Activated CD8-positive, alpha-beta memory T cell treated with anti-CD3 and anti-CD28 coated beads, Interleukin-2, amount 50 U/mL, for 24 hours (primary cell): Measurements from ENCODE around the gene PRCD.

Source experiments
- DNase-seq: peaks from one replicate; pipeline ENCODE4 v3.0.0-alpha.2; 2020; ENCODE audit errors: extremely low read depth

The PRCD gene

DNA sequence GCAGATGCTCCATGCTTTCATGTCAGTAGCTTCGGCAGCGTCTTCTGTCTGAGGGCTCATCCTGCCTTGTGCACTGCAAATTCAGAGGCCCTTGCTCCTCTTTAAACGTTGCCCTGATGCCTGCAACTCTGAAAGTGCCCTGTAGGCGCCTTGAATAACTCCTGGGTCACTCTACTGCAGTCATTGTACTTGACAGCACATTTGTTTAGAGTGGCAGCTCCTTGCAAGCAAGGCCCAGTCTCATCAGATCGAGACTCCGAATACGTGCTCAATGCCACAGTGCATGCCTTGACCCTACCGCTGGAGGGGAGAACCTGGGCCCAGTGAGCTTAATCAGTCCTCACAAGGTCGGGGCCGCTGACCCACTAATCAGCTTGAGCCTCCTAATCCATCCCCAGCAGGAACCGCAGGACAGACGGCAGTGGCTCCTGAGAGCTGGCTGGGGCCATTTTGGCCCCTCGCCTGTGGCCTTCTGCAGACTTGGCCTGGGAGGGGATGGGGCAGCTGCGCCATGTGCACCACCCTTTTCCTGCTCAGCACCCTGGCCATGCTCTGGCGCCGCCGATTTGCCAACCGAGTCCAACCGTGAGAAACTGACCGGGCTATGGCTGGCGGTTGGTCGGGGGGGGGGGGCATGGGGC, at the start of gene PRCD:
Gene PRCD, plus strand, starts transcription at position 414 of the 641 bp plus-strand sequence. Its CDS starts 98 bp downstream, at position 512.
- no peak for DNase-seq

GRCh38 chr17:76490112-76490710, 49.6 kb upstream of the PRCD start:
- no peak for DNase-seq

- no peak for DNase-seq
Observed at GRCh38 chr17:76491271-76492122, 48.3 kb upstream of the PRCD start.

- DNase-seq, result no peak
Observed at GRCh38 chr17:76492123-76492988, 47.5 kb upstream of the PRCD start.

GRCh38 chr17:76492989-76493501, 46.8 kb upstream of the PRCD start:
- no peak for DNase-seq

GRCh38 chr17:76493505-76494167, 46.2 kb upstream of the PRCD start:
- no peak for DNase-seq

DNA sequence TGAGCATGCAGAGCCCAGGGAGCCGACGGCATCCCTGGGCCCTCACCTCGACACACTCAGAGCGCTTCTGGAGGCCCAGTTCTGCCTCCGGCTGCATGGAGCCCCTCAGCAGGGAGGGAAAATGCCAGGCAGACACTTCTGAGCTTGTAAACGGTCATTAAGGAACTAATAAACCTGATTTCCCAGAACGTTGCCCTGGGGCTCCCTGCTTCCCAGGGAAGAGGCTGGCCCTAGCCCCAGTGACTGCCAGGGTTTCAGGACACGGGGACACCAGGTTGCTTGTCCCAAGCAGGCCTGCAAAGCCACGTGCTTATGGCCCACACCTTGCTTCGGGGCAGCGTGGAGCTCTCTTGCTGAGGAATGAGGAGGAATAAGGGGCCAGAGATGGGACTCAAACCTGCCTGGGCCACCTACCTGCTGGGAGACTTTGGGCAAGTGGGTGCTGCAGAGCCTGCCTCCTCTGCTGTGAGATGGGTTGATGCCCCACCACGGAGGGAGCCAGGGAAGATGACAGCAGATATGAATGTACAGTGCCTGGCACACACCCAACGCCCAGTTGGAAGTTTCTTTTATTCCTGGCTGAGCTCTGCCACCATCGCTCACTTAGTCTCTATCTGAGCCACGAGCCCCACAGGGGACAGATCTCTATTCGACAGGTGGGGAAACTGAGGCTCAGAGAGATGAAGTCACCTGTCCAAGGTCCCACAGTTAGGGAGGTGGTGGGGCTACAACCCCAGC, 44.0 kb upstream of the PRCD start:
- no peak for DNase-seq

DNA sequence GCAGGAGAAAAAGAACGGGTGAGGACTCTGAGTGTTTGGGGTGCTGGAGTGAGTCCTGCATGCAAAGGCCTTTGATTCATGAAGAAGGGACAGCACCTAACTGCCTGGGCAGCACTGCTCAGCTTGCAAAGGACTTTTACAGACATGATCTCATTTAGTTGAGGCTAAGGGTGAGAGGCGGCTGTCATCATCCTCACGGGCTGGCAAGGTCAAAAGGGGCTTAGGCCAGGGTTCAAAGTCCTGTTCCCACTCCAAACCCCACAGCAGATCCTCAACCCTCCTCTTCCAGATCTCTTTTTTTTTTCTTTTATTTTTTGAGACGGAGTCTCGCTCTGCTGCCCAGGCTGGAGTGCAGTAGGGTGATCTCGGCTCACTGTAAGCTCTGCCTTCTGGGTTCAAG, 43.4 kb upstream of the PRCD start:
- DNase-seq, result no peak

DNA sequence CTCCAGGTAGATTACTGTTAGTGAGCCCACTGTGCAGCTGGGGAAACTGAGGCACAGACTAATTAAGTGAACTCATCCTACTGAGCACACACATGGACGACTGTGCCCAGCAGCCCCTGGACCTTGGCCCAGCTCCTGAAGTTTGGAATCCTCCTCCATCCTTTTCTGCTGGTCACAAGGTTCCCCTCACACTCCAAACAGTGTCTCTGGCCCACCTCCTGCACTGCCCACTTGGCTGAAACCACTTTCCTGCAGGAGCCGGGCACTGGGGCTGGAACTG, 42.2 kb upstream of the PRCD start:
- no peak for DNase-seq

DNA sequence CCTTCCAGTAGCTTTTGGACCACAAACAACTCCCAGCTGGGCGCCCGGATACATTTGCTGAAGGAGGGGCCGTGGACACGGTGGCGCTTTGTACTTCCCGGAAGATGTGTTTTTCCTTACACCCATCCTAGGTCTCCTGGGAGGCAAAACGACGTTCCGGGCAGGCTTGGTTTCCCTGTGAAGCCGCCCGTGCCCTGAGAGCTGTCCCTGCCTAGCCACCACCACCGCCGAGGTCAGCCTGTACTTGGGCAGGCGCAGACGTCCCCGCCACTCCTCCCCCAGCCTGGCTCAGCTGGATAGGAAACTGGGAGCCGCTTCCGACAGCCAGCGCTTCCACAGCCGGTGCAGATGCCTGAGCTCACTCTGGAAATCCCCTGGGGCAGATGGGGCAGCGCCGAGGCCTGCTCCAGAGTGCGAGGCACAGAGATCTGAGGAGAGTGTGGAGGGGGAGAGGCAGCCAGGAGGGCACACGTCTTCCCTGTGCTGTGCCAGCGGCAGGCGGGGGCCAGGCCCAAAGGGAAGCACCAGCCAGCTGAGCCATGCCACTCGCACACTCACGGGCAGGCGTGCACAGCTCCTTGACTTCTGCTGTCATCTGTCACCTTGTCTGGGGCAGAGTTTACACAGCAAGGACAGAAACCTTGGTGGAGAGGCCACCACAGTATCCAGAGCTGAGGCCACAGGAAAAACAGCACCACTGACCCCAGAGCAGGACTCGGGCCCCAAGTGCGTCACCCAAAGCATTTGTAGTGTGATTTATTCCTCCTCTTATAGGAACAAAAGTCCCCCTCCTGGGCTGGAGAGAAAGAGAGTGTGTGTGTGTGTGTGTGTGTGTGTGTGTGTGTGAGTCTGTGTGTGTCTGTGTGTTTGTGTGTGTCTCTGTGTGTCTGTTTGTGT, 41.6 kb upstream of the PRCD start:
- no peak for DNase-seq

DNA sequence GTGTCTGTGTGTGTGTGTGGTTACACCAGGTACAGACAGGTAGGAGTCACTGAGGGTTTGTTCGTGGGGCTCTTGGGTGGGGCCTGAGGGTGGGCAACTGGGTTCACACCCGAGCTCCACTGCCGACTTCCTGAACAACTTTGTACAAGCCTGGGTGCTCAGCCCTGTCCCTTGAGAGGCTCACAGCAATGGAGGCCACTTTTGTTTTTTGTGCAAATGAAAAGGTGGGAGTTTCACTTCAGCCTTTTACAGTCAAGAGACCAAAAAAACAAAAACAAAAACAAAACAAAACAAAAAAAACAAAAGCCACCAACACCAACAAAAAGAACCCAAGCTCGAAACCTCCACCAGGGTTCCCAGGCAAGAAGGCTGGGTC, 41.0 kb upstream of the PRCD start:
- no peak for DNase-seq

DNA sequence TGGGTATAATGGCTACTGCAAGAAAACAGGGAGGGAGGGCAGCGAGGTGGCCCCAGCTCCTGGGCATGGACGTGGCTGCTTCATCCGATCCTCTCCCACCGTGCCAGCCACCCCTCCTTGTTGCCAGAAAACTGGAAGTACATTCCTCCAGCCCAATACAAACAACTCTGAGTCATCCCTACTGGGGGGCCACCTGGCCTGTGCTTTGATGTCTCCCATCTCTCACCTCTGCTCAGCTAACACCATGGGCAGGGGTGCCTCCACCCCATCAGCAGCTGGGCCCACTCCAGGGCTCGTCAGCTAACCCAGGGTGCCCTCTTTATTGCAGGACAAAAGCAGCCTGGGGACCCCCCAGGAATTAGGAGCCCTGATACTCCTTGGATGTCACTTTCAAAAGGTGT, 40.6 kb upstream of the PRCD start:
- no peak for DNase-seq

DNA sequence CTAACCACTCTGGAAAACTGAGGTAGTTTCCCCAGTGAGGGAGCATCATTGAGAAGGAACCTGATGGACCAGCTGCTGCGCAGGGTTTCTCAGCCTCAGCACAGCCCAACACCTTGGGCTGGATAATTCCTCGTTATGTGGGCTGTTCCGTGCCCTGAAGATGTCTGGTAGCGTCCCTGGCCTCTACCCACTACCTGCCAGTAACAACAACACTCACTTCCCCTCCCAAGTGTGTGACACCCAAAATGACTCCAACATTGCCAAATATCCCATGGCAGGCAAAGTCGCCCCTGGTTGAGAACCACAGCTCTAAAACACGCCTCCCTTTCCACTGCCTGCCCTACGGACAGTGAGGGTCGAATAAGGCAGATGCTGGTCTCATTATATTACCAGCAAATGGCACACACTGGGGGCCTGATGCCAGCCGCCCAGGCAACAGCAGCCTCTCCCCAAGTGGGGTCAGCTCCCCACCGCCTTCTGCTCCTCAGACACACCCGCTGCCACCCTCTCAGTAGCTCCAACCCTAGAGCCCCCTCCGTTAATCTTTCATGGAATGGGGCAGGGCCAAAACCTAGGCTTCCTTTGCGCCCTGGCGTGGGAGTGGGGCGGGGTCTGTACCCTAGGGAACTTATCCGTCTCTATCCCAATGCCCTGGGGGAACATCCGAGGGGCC, 39.6 kb upstream of the PRCD start:
- DNase-seq, result no peak

DNA sequence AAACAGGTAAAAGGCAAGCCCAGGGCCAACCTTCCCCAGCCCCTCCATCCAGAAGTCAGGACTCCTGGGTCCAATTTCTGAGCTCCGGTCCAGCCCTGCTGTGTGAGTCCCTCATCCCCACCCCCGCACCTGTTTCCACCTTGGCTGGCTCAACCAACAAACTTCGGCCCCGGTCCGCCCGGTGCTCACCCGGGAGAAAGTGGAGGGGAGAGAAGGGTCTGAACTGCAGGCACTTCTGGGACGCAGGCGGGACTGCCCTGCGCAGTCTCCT, 39.2 kb upstream of the PRCD start:
- DNase-seq, result no peak

DNA sequence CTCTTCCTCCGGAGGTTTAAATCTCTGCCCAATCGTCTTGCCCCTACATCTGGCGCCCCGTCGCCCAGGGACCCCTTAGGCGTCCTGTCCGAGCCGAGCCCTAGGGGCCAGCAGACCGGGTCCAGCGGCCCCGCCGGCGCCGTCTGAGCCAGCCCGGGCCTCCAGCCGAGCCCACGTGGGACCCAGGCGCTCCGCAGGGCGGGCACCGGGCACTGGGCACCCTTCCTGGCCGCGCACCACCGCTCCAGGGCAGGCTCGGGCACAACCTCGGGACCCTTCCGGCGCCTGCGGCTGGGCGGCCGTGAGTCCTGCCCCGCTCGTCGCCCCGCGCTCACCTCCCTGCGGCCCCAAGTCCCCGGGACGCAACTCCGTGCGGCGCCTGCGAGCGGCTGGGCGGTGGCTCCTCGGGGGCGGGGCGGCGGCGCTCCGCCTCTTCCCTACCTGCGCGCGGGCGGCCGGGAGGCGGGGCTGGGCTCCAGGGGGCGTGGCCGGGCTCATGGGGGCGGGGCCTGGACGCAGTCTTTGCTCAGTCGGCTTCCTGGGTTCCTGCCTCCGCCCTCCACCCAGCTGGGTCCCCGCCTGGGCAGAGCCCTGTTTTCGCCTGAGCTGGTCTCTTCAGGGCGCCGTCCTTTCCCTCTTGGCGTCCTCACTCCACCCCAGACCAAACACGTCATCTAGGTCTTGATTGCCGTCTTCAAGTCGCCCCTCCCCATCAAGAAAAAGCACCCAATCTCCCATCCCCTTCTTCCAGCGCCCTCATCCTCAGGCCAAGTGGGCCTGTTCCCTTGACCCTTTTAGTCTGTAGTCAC, 38.6 kb upstream of the PRCD start, which contains the start of gene RHBDF2:
Gene RHBDF2, minus strand, starts transcription at position 406 of the 809 bp plus-strand sequence. CDS start 19,899 bp downstream, outside the sequence.
- peak; percentile 88 for DNase-seq

DNA sequence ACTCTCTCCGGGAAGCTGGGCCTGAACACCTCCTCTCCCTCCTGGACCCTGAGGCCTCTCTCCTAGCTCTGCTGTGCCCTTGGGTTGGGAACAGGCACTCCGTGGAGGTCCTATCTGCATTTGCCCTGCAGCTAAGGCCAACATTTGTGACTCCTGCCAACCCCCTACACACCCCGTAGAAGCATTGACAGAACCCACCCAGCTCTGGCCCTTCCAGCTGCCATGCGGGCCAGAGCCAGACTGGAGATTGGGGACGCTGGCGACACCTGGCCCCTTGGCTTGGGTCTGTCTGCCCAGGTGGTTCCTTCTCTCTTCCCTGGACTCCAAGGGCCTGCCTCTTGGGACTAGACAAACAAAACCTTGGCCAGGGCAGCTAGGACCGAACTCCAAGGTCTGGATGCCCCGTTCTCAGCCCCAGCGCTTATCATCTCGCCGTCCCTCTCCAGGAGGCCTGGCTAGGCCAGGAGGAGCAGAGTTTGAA, 38.0 kb upstream of the PRCD start:
- no peak for DNase-seq

GRCh38 chr17:76502341-76503211, 37.3 kb upstream of the PRCD start:
- DNase-seq, result no peak
